GM19438 (cell line): ENCODE results near the gene CLSTN2.
A peak's percentile ranks its signal among the peaks of the same experiment; 100 is the strongest.

ENCODE experiments used
- ATAC-seq: cut with Tn5 transposase; IDR thresholded peaks from one replicate; pipeline ENCODE4 v1.9.1; 2021; ENCODE audit warnings: low read depth; ENCODE audit not compliant: unreplicated experiment

Gene CLSTN2

GRCh38 chr3:140510303-140510861 is 575.4 kb downstream of the CLSTN2 start:
- ATAC-seq = no peak

- ATAC-seq = no peak
Observed at GRCh38 chr3:140521751-140522445, 586.9 kb downstream of the CLSTN2 start.

- ATAC-seq = no peak
Observed at GRCh38 chr3:140522653-140523380, 587.8 kb downstream of the CLSTN2 start.

GRCh38 chr3:140523600-140523999 is 588.6 kb downstream of the CLSTN2 start:
- ATAC-seq = no peak

GRCh38 chr3:140527156-140527555 is 592.2 kb downstream of the CLSTN2 start:
- ATAC-seq = no peak

- no peak for ATAC-seq
Observed at GRCh38 chr3:140529096-140529495, 594.1 kb downstream of the CLSTN2 start.

- ATAC-seq = no peak
Observed at GRCh38 chr3:140529558-140529957, 594.6 kb downstream of the CLSTN2 start.

GRCh38 chr3:140530131-140530530 is 595.1 kb downstream of the CLSTN2 start:
- no peak for ATAC-seq

GRCh38 chr3:140530603-140531002 is 595.6 kb downstream of the CLSTN2 start:
- no peak for ATAC-seq

GRCh38 chr3:140532793-140533330 is 597.9 kb downstream of the CLSTN2 start:
- ATAC-seq = no peak

- ATAC-seq = no peak
Observed at GRCh38 chr3:140536926-140537726, 602.1 kb downstream of the CLSTN2 start.

GRCh38 chr3:140537727-140538082 is 602.7 kb downstream of the CLSTN2 start:
- no peak for ATAC-seq

GRCh38 chr3:140540262-140540661 is 605.3 kb downstream of the CLSTN2 start:
- ATAC-seq = peak; percentile 63

GRCh38 chr3:140541975-140542653 is 607.1 kb downstream of the CLSTN2 start:
- ATAC-seq = no peak

GRCh38 chr3:140545197-140545596 is 610.2 kb downstream of the CLSTN2 start:
- no peak for ATAC-seq

GRCh38 chr3:140545756-140546155 is 610.8 kb downstream of the CLSTN2 start:
- no peak for ATAC-seq

- ATAC-seq = no peak
Observed at GRCh38 chr3:140546649-140547048, 611.7 kb downstream of the CLSTN2 start.

GRCh38 chr3:140552403-140552802 is 617.4 kb downstream of the CLSTN2 start:
- no peak for ATAC-seq

GRCh38 chr3:140552898-140553297 is 617.9 kb downstream of the CLSTN2 start:
- ATAC-seq = no peak

GRCh38 chr3:140553591-140553990 is 618.6 kb downstream of the CLSTN2 start:
- no peak for ATAC-seq
